PFSK-1 (cell line): ENCODE measurements around the gene MYH7B.

Experiments used
- FOXP2 ChIP-seq: optimal IDR thresholded peaks from 2 replicates; pipeline ENCODE3; 2011; ENCODE audit warnings: borderline replicate concordance, control low read depth, inconsistent platforms; ENCODE audit not compliant: insufficient read depth; ENCODE audit errors: extremely low read length, extremely low read depth
- POLR2AphosphoS5 ChIP-seq: IDR thresholded peaks from 2 replicates; pipeline ENCODE4 v1.6.1; 2012; ENCODE audit warnings: low read depth, mild to moderate bottlenecking, control low read depth, low read length, moderate library complexity
- REST ChIP-seq, 2 experiments: IDR thresholded peaks; 2 replicates each; pipeline versions ENCODE4 v1.6.1 to v1.8.0; 2011 to 2012; ENCODE audit warnings: low read depth in 2 of 2, low read length in 2 of 2, control low read depth in 1 of 2, inconsistent platforms in 1 of 2, mild to moderate bottlenecking in 1 of 2, moderate library complexity in 1 of 2; ENCODE audit not compliant: insufficient read depth in 1 of 2
- SIN3A ChIP-seq: IDR thresholded peaks from 2 replicates; pipeline ENCODE4 v1.6.1; 2012; ENCODE audit warnings: mild to moderate bottlenecking, low read length, moderate library complexity, borderline replicate concordance; ENCODE audit not compliant: insufficient read depth
- TAF1 ChIP-seq: IDR thresholded peaks from 2 replicates; pipeline ENCODE4 v1.6.1; 2012; ENCODE audit warnings: low read length, control low read depth, borderline replicate concordance; ENCODE audit not compliant: insufficient read depth

Gene MYH7B

GRCh38 chr20:34948030-34948429 is 7.6 kb upstream of the MYH7B start:
- no peak for TF ChIP-seq REST (IDR thresholded peaks at IDR 0.05; ENCODE audit: insufficient read depth in 1 of 2, low read depth in 2 of 2, low read length in 2 of 2)

- TF ChIP-seq REST (IDR thresholded peaks at IDR 0.05; ENCODE audit: insufficient read depth in 1 of 2, low read depth in 2 of 2, low read length in 2 of 2) (no peak), POLR2AphosphoS5 (no peak), SIN3A (no peak)
Measured at GRCh38 chr20:34949120-34949519, 6.5 kb upstream of the MYH7B start.

GRCh38 chr20:34951252-34951651 is 4.4 kb upstream of the MYH7B start:
- TF ChIP-seq REST (IDR thresholded peaks at IDR 0.05; ENCODE audit: insufficient read depth in 1 of 2, low read depth in 2 of 2, low read length in 2 of 2) (no peak), TAF1 (no peak)

- TF ChIP-seq FOXP2 (no peak), POLR2AphosphoS5 (no peak), REST (IDR thresholded peaks at IDR 0.05; ENCODE audit: insufficient read depth in 1 of 2, low read depth in 2 of 2, low read length in 2 of 2) (no peak), SIN3A (no peak), TAF1 (no peak)
Measured at GRCh38 chr20:34951652-34952051, 4.0 kb upstream of the MYH7B start.

GRCh38 chr20:34952671-34953070 is 3.0 kb upstream of the MYH7B start:
- TF ChIP-seq TAF1 (no peak), FOXP2 (no peak), REST (IDR thresholded peaks at IDR 0.05; ENCODE audit: insufficient read depth in 1 of 2, low read depth in 2 of 2, low read length in 2 of 2) (no peak), SIN3A (no peak), POLR2AphosphoS5 (no peak)
